Right kidney (tissue), 9 donors: ENCODE data around the gene PPP2R5D.
A peak's percentile ranks its signal among the peaks of the same experiment; 100 is the strongest.
"Not testable (repeated sequence)": the region's sequence is repeated elsewhere in the genome, so short reads cannot be mapped to it uniquely, and the experiment has no call there.

ENCODE experiments used
- DNase-seq: peaks from one replicate; pipeline ENCODE4 v3.0.0-alpha.2; 2016
- long read RNA-seq, 8 donors: transcript quantifications; one replicate each; lab custom pipeline, GENCODE V29; 2026

The PPP2R5D gene
- long read RNA-seq, donor 1, transcript PPP2R5D-208 (16 exons, 3,044 nt): major isoform, 9 of 216 reads
- long read RNA-seq, donor 1, partial matches to known transcripts: 198 of 216 reads
- long read RNA-seq, donor 1, other reads (novel, unspliced or antisense): 9 of 216 reads
- long read RNA-seq, donor 2, partial matches to known transcripts: 111 of 153 reads
- long read RNA-seq, donor 2, other reads (novel, unspliced or antisense): 39 of 153 reads
- long read RNA-seq, donor 3, transcript PPP2R5D-208 (16 exons, 3,044 nt): major isoform, 5 of 10 reads
- long read RNA-seq, donor 3, partial matches to known transcripts: 5 of 10 reads
- long read RNA-seq, donor 3, other reads (novel, unspliced or antisense): 0 of 10 reads
- long read RNA-seq, donor 4, partial matches to known transcripts: 11 of 15 reads
- long read RNA-seq, donor 4, other reads (novel, unspliced or antisense): 0 of 15 reads
- long read RNA-seq, donor 5, transcript PPP2R5D-208 (16 exons, 3,044 nt): major isoform, 9 of 14 reads
- long read RNA-seq, donor 5, partial matches to known transcripts: 5 of 14 reads
- long read RNA-seq, donor 5, other reads (novel, unspliced or antisense): 0 of 14 reads
- long read RNA-seq, donor 6, partial matches to known transcripts: 127 of 153 reads
- long read RNA-seq, donor 6, other reads (novel, unspliced or antisense): 22 of 153 reads
- long read RNA-seq, donor 7, partial matches to known transcripts: 319 of 375 reads
- long read RNA-seq, donor 7, other reads (novel, unspliced or antisense): 53 of 375 reads
- long read RNA-seq, donor 8, transcript PPP2R5D-208 (16 exons, 3,044 nt): major isoform, 13 of 15 reads
- long read RNA-seq, donor 8, partial matches to known transcripts: 0 of 15 reads
- long read RNA-seq, donor 8, other reads (novel, unspliced or antisense): 0 of 15 reads

DNA sequence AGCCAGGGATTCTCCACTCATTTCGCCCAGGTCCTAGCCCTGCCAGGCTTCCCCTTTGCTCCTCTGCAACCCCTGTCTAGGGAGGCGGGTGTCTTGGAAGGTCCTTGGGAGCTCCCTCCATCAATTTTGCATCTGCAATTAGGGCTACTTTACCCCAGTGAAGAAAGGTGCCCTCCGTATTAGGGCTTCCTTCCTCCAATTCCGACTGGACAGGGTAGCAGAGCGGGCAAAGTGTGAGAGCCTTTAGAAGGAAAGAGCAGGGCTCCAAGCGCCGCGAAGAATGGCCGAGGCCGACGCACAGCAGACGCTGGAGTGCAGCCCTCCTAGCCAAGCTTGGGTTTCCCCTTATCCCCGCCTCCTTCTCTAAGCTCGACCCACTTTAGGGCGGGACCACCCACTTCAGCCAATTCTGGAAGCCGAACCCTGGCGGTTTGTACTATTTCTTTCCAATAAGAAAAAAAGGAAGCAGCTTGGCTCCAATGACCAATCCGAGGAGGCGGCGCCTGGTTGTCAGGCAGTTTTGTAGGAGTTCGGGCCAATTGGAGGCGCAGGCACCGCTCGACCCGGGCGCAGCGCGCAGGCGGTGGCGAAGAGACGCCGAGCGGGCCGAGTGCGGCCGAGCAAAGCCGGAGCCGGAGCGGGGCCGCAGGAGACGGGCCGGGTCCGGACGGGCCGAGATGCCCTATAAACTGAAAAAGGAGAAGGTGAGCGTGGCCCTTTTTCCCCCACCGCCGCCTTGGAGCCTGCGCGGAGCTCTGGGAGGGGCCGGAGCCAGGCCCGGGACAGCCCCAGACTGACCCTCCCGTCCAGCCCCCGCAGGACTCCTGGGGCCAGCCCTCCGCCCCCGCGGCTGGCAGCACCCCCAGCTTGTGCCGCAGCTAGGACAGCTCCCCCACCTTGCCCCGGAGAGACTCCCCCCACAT, at the start of gene PPP2R5D:
Gene PPP2R5D (plus strand): TSS at position 570 of the 923 bp plus-strand sequence. CDS start 108 bp downstream, at position 678.
- DNase-seq: peak; percentile 91

DNA sequence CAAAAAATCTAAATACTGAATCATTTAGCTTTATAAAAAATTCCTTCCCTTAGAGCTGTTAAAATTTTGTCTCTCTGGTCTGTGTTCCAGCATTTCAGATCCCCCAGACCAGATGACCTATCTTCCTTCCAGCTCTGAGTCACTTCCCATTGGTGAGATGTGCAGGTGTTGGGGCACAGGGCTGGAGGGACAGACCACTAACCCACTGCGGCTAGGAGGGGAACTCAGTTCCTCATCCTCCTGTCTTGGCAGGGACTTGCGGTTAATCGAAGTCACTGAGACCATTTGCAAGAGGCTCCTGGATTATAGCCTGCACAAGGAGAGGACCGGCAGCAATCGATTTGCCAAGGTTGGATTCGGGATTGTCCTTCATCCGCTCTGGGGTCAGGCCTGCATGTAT, 49.0 kb upstream of the PPP2R5D start:
- no peak for DNase-seq

DNA sequence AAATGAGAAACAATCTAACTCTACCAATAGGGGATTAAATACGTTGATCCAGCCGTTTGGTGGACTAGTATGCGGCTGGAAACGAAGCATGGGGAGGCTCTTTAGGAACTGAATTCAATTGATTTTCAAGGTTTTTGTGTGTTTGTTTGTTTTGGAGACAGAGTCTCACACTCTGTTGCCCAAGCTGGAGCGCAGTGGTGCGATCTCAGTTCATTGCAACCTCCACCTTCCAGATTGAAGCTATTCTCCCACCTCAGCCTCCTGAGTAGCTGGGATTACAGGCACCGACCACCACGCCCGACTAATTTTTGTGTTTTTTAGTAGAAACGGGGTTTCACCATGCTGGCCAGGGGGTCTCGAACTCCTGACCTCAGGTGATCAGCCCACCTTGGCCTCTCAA, 48.0 kb upstream of the PPP2R5D start:
- DNase-seq: no peak

DNA sequence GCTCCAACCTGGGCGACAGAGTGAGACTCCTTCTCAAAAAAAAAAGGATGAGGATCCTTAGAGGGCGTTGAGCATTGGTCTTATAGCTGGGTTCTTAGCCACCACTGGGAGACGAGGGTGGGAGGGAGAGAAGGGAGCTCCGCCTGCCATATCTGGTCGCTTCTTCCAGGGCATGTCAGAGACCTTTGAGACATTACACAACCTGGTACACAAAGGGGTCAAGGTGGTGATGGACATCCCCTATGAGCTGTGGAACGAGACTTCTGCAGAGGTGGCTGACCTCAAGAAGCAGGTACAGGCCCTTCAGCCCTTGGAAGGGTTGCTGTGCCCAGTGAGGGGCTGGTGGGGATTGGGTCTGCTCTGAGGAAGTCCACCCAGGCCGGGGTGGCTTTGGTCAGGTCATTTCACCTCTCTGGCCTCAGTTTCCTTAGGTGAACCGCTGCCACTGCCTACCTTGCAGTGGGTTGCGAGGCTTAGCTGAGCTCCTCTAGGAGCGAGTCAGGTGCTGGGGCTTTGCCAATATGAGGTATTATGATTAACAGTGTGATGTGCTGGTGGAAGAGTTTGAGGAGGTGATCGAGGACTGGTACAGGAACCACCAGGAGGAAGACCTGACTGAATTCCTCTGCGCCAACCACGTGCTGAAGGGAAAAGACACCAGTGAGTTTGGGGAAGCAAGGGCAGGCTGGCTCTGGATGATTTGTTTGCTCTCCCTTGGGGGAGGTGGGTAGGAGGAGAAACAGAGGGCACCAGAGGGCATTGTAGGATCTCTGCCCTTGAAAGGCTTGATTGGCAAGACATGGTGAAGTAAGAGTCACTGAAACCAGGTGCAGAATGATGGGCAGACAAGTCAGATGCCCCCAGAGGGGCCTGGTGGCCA, 46.6 kb upstream of the PPP2R5D start:
- no peak for DNase-seq

DNA sequence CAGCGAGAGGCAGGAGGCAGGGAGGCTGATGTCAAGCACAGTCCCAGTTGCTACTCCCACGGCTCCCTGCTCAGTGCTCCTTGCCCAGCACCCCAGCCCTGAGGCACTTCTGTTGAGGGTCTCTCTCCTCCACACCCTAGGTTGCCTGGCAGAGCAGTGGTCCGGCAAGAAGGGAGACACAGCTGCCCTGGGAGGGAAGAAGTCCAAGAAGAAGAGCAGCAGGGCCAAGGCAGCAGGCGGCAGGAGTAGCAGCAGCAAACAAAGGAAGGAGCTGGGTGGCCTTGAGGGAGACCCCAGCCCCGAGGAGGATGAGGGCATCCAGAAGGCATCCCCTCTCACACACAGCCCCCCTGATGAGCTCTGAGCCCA, 46.0 kb upstream of the PPP2R5D start:
- no peak for DNase-seq

DNA sequence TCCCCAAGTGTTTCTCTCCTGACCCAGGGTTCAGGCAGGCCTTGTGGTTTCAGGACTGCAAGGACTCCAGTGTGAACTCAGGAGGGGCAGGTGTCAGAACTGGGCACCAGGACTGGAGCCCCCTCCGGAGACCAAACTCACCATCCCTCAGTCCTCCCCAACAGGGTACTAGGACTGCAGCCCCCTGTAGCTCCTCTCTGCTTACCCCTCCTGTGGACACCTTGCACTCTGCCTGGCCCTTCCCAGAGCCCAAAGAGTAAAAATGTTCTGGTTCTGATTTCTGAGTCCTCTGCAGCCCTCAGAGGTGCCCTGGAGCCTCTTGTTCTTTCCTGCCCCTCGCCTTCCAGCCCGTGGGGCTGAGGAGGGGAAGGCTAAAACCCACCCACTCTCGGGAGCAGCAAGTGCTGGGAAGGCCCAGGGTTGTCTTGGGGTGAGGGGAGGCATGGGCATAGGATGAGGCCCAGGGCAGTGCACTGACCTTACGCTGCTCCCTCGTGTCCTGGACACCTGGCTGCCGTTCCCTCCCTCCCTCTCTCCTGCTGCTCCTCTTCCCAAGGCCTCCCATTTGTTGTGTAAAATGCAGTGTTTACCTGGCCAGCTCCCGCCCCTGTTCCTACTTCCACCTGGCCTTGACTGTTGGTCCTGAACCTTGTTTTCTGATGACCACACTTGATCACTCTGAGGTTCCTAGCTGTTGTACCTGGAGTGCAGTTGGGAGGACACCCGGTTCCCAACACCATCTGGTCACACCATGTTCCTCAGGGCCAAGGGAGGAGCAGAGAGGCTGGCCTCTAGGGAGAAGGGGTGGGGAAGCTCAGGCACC, 45.2 kb upstream of the PPP2R5D start:
- no peak for DNase-seq

DNA sequence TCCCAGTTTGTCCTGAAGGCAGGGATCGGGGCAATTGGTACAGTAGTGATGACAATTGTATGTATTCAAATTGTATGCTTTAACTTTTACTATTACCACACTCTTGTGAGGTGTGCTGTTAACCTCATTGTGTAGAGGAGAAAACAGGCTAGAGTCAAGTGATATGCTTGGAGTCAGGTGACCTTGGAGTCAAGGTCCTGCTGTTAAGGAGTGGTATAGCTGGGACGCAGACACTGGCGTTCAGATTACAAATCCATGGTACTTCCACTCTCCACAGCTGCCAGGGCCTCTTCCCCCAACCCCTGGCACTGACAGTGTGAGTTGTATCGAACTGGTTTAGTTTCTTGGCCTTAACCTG, 44.6 kb upstream of the PPP2R5D start:
- no peak for DNase-seq

DNA sequence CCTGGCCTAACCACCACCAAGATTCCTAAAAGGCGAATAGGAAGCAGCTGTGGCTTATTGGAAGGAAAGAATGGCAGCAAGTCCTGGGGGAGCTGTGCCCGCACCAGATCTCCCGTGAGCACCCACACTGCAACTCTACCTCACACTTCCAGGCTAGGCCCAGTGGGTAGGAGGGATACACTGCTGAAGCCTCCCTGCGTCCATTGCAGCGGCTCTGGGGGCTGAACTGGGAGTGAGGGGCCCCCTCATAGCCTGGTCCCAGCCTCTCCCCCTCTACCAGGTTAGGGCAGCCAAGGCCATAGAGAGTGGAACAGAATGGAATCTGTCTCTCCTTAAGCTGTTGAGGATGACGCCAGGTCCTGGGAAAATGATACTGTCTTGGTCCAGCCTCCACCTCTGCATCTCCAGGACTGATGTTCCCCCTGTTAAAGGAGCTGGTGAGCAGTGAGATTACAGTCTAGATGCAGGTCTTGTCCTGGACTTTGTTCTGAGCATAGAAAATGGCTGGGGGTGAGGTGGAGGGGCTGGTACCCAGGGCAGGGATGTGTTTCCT, 43.8 kb upstream of the PPP2R5D start:
- DNase-seq: no peak

DNA sequence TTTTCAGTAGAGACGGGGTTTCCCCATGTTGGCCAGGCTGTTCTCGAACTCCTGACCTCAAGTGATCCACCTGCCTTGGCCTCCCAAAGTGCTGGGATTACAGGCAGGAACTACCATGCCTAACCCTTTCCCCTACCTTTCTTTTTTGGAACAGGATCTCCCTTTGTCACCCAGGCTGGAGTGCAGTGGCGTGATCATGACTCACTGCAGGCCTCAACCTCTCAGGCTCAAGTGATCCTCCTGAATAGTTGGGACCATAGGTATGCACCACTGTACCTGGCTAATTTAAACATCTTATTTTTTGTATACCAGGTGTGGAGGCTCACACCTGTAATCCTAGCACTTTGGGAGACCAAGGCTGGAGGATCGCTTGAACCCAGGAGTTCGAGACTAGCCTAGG, 43.0 kb upstream of the PPP2R5D start:
- DNase-seq: not testable (repeated sequence)

DNA sequence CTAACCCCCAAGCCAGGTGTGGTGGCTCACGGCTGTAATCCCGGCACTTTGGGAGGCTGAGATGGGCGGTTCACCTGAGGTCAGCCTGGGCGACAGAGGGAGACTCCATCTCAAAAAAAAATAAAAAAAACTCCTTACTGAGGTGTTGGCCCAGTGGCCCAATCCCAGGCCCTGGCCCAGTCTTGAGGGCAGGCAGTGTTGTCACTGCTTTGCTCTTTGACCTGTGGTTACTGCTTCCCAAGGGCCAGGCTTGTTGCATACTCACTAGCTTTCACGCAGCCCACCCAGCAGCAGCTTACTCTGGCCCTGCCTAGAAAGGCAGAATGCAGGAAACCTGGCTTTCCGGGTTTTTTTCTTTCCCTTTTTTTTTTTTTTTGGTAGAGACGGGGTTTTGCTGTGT, 41.9 kb upstream of the PPP2R5D start:
- no peak for DNase-seq

DNA sequence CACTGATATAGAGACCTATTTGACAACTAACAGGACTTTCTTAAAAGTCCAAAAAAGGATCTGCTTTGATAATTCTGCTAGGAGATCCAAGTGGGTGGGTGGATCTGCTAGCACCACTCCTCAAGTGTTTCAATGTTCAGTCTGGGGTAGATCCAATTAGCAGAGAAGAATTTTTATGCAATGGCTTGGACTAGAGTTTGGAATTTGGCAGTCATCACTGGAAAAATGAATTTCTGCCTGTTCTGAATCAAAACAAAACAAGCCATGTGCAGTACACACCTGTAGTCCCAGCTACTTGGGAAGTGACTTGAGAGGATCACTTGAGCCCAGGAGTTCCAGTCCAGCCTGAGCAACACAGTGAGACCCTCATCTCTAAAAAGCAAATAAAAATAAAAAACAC, 36.4 kb upstream of the PPP2R5D start:
- DNase-seq: no peak

DNA sequence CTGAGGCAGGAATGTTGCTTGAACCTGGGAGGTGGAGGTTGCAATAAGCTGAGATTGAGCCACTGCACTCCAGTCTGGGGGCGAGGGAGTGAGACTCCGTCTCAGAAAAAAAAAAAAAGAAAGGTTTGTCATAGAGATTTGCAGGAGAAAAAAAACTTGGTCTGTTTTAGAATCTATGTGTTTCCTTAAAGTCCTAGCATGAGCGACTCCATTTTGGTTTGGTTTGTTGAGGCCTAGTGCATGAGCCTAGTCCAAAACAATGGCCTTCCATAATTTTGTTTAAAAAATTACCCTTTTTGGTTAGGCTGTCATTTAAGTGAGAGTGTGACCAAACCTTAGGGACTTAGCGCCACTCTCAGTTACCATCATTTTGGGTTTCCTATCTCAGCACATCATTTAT, 32.0 kb upstream of the PPP2R5D start:
- no peak for DNase-seq

DNA sequence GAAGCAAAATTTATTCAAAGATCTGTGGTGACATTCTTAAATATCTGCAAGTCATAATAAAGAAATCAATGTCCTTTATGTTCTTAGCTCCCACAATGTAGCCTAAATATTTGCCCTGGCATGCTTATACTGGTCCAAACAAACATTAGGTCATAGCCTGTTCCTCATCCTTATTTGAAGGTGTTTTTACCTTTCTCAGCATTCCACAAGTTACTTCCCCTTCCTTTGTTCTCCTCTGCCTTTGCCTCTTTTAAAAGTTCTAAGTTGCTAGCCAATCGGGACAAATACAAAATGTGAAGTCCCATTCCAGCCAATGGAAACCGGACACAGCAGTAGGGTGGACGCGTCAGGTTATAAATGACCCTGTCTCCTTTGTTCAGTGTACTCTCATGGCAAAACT, 30.0 kb upstream of the PPP2R5D start:
- not testable (repeated sequence) for DNase-seq

DNA sequence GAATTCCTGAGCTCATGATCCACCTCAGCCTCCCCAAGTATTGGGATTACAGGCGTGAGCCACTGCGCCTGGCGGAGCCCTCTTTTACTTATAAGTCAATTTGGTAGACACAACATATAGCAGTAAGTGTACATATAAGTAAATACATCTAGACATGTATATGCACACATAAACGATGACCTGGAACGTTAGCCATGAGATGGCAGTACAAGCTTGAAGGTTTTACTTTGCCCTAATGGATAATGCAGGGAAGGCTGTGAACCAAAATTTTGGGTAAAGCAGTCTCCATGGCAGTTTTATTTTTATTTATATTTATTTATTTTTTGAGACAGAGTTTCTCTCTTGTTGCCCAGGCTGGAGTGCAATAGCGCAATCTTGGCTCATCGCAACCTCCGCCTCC, 26.2 kb upstream of the PPP2R5D start:
- no peak for DNase-seq

DNA sequence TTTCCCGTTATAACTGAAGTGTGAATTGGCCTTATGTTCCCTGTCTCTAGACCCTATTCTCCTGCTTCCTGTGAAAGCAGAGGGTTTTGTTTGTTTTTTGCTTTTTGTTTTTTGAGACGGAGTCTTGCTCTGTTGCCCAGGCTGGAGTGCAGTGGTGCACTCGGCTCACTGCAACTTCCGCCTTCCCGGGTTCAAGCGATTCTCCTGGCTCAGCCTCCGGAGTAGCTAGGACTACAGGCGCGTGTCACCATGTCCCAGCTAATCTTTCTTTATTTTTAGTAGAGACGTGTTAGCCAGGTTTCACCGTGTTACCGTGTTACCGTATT, 24.5 kb upstream of the PPP2R5D start:
- DNase-seq: no peak

DNA sequence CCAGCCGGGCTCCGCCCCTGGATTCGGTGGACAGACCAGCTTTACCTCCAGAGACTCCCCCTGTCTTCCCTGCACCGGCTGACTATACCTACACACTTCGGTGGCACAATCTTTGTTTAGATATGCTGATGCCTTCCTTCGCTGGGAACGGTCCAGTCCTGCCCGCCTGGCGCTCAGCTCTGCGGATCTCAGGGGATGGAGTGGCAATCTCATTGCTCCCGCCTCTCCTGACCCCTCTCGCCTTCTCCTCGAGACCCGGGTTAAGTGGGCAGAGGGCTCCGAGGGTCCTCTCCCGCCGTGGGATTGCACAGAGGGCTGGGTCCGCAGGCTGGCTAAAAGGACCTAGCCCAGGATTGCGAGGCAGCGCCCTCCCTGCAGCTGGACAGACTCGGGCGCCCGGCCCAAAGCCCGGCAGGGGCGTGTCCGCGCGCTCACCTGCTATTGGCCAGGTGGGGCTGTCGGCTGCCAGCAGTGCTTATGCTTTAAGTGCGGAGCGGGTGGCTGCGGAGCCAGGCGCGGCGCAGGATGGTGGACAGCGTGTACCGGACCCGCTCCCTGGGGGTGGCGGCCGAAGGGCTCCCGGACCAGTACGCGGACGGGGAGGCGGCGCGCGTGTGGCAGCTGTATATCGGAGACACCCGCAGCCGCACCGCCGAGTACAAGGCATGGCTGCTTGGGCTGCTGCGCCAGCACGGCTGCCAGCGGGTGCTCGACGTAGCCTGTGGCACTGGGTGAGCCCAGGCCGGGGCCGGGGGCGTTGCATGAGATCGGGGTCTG, 23.9 kb upstream of the PPP2R5D start, which contains the start of gene GNMT:
Gene GNMT (plus strand): TSS at position 512 of the 777 bp plus-strand sequence. CDS start 14 bp downstream, at position 526.
- peak; percentile 80 for DNase-seq

DNA sequence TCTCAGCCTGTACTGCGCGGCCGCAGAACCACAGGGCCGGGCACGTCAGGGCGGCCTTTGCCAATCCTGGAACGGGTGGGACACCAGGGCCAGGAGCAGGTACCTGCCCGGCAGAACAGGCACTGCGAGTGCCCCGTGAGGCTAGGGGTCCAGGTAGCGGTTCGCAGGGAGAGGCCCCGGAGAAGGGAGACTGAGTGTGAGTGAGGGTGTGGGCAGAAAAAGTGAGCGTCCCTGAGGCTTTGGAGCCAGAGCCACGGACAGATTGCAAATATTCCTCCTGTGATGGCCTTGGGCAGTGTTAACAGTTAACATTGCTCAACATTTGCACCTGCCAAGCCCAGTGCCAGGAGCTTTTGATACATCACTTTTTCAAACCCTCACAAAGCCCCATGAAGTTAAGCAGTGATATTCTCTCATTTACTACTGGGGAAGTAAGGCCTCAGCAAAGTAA, 23.3 kb upstream of the PPP2R5D start:
- DNase-seq: no peak

DNA sequence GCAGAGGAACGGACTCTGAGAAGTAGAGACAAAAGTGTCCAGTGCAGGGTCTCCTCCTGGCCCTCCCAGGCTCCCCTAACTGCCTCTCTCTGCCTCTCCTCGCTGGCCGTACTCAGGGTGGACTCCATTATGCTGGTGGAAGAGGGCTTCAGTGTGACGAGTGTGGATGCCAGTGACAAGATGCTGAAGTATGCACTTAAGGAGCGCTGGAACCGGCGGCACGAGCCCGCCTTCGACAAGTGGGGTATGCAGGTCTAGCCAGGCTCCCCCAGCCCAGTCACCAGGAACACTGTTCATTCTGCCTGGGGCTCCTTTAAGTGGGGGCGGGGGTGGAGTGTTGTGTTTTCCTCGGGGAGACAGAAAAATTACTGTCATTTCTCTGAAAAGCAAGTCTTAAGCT, 22.3 kb upstream of the PPP2R5D start:
- DNase-seq: no peak

DNA sequence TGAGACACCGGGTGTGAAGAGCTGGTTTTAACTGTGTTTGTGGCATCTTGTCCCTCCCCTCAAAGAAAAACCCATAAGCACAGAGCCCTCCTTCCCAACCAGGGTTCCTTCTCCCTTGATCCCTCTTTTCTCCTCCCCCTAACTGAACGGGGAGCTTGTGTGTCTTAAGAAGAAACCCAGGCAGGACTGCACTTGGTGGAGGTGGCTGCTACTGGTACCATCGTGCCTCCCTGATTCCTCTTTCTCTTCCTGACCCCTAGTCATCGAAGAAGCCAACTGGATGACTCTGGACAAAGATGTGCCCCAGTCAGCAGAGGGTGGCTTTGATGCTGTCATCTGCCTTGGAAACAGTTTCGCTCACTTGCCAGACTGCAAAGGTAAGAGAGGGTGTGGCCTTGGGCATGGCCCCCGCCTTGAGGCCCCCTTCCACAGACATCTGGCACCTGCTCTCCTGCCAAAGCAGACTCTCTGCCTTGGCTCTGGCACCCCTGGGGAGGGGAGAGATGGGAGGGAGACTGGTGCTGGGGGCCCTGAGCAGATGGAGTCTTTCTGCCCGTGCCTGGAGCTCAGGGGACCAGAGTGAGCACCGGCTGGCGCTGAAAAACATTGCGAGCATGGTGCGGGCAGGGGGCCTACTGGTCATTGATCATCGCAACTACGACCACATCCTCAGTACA, 21.7 kb upstream of the PPP2R5D start:
- DNase-seq: no peak
